Neural progenitor cell (in vitro differentiated cells): Measurements from ENCODE around the gene OR4C13. TPM values are rescaled to one million over a fixed set of nuclear protein-coding genes. Genes with fewer than 3 reads are reported as not detected.

Source experiments
- DNase-seq: peaks from one replicate; pipeline ENCODE4 v3.0.0-alpha.2; 2016; ENCODE audit warnings: low spot score
- H2AFZ ChIP-seq: fragments of 200-600 bp; sonication (generic); replicated peaks from 2 replicates; pipeline ENCODE4 v1.6.1; 2016; ENCODE audit warnings: antibody characterized with exemption
- H3F3A ChIP-seq: fragments of 200-600 bp; sonication (generic); 2 replicates; pipeline ENCODE4 v1.6.1; 2016; ENCODE audit warnings: antibody characterized with exemption, low read depth
- H3K27ac ChIP-seq: fragments of 200-600 bp; sonication (generic); 2 replicates; pipeline ENCODE4 v1.5.1; 2016; ENCODE audit warnings: mild to moderate bottlenecking
- H3K27me3 ChIP-seq: fragments of 200-600 bp; sonication (generic); 2 replicates; pipeline ENCODE4 v1.6.1; 2016; ENCODE audit warnings: mild to moderate bottlenecking, moderate library complexity
- H3K36me3 ChIP-seq: fragments of 200-600 bp; sonication (generic); 2 replicates; pipeline ENCODE4 v1.5.1; 2016
- H3K4me1 ChIP-seq: fragments of 200-600 bp; sonication (generic); 2 replicates; pipeline ENCODE4 v1.6.1; 2016; ENCODE audit warnings: mixed run types
- H3K4me2 ChIP-seq: fragments of 200-600 bp; sonication (generic); 2 replicates; pipeline ENCODE4 v1.6.1; 2016
- H3K4me3 ChIP-seq: fragments of 200-600 bp; sonication (generic); 2 replicates; pipeline ENCODE4 v1.5.1; 2016
- H3K79me2 ChIP-seq: fragments of 200-600 bp; sonication (generic); 2 replicates; pipeline ENCODE4 v1.6.1; 2016; ENCODE audit warnings: low read depth
- H3K9ac ChIP-seq: fragments of 200-600 bp; sonication (generic); 2 replicates; pipeline ENCODE4 v1.6.1; 2016
- H3K9me3 ChIP-seq: fragments of 200-600 bp; sonication (generic); 2 replicates; pipeline ENCODE4 v1.5.1; 2016; ENCODE audit warnings: low read depth
- H4K20me1 ChIP-seq: fragments of 200-600 bp; sonication (generic); 2 replicates; pipeline ENCODE4 v1.6.1; 2016; ENCODE audit warnings: low read depth
- H3K27ac Mint-ChIP-seq: 3 replicates; pipeline ENCODE4 v1.8.0; 2021; ENCODE audit warnings: mixed read lengths
- H3K27me3 Mint-ChIP-seq: 2 replicates; pipeline ENCODE4 v1.8.0; 2022; ENCODE audit warnings: low read depth, mild to moderate bottlenecking, inconsistent platforms, moderate library complexity, mixed read lengths; ENCODE audit not compliant: insufficient read depth
- H3K36me3 Mint-ChIP-seq: 3 replicates; pipeline ENCODE4 v1.8.0; 2021; ENCODE audit warnings: mixed read lengths
- H3K4me1 Mint-ChIP-seq: 3 replicates; pipeline ENCODE4 v1.8.0; 2021; ENCODE audit warnings: mixed read lengths
- H3K4me3 Mint-ChIP-seq: 3 replicates; pipeline ENCODE4 v1.8.0; 2021; ENCODE audit warnings: mild to moderate bottlenecking, moderate library complexity, mixed read lengths
- H3K9me3 Mint-ChIP-seq: 3 replicates; pipeline ENCODE4 v1.8.0; 2020; ENCODE audit warnings: mixed read lengths
- CTCF ChIP-seq: fragments of 200-600 bp; sonication (generic); IDR thresholded peaks from 2 replicates; pipeline ENCODE4 v1.5.1; 2017; ENCODE audit warnings: antibody characterized with exemption, mild to moderate bottlenecking
- EZH2 ChIP-seq: fragments of 200-600 bp; sonication (generic); IDR thresholded peaks from 2 replicates; pipeline ENCODE4 v1.6.1; 2017; ENCODE audit warnings: antibody characterized with exemption, mild to moderate bottlenecking, moderate library complexity
- EZH2phosphoT487 ChIP-seq: fragments of 200-600 bp; sonication (generic); IDR thresholded peaks from 2 replicates; pipeline ENCODE4 v1.6.1; 2017; ENCODE audit warnings: antibody characterized with exemption
- total RNA-seq: library from RNA; depleted of rRNA; stranded (reverse); fragments of >200 nt; gene quantifications from 2 replicates; pipeline ENCODE4 v1.2.3, GENCODE V29; 2015; ENCODE audit warnings: low replicate concordance

The OR4C13 gene
- total RNA-seq, 1 donor from 2014 or later, result not detected

- Histone ChIP-seq H3K9me3 (peaks cover 40% of the 10 kb centered on the region), H3K4me2 (no peak overlapping the region)
Observed at GRCh38 chr11:49995565-49995964, 43.4 kb downstream of the OR4C13 start.

More at GRCh38 chr11:49995565-49995964, 43.4 kb downstream of the OR4C13 start:
- Histone ChIP-seq H3K4me1 (no peaks in the 10 kb centered on the region), H3K36me3 (no peaks in the 10 kb centered on the region), H3K9ac (no peak overlapping the region), H3K4me3 (no peak overlapping the region), H2AFZ (no peak overlapping the region), H3K79me2 (no peaks in the 10 kb centered on the region), H4K20me1 (no peaks in the 10 kb centered on the region), H3K27ac (no peak overlapping the region), H3F3A (no peaks in the 10 kb centered on the region), H3K27me3 (no peaks in the 10 kb centered on the region)
- Mint-ChIP-seq H3K4me1 (no peaks in the 10 kb centered on the region), H3K4me3 (no peak overlapping the region), H3K9me3 (peaks cover 12% of the 10 kb centered on the region), H3K27me3 (no peaks in the 10 kb centered on the region), H3K27ac (no peak overlapping the region), H3K36me3 (no peaks in the 10 kb centered on the region)
- DNase-seq, result peak; percentile 45
- peak; percentile 43 for TF ChIP-seq CTCF
- TF ChIP-seq EZH2, result no peak
- TF ChIP-seq EZH2phosphoT487, result no peak

Other genes starting within 250 kb of the OR4C13 start
- not detected in 2 replicates for gene OR4C12, start 30.1 kb downstream of the OR4C13 start, total RNA-seq
- gene OR4C45, start 80.5 kb downstream of the OR4C13 start, total RNA-seq, result not detected in 2 replicates